ENCODE measurements around the gene SLC35F4. TPM values are rescaled to one million over a fixed set of nuclear protein-coding genes. Genes with fewer than 3 reads are reported as not detected.

Gene SLC35F4
- total RNA-seq, 4 donors from 2014 or later = 1.5 to 4.0 (median 1.6) TPM

- Histone ChIP-seq H3K9me3 (no peaks in the 10 kb centered on the region), H3K27me3 (no peaks in the 10 kb centered on the region), H3K27ac (no peak overlapping the region), H3K4me1 (peaks cover 12 to 20% of the 10 kb centered on the region in 2 donors), H3K4me3 (replicated peaks in 1 of 3) (no peak overlapping the region), H3K36me3 (no peaks in the 10 kb centered on the region)
- WGBS, 2 donors = 62 to 67% methylated on average over 5 of the region's 5 CpGs
- TF ChIP-seq POLR2A (IDR thresholded peaks at IDR 0.05) (no peak), CTCF (IDR thresholded peaks at IDR 0.05) (no peak)
- no peak for DNase-seq
- intact Hi-C loops (cut with DNase I) = no loop called here
Measured at GRCh38 chr14:57897144-57897748, 31.4 kb upstream of the SLC35F4 start.

DNA sequence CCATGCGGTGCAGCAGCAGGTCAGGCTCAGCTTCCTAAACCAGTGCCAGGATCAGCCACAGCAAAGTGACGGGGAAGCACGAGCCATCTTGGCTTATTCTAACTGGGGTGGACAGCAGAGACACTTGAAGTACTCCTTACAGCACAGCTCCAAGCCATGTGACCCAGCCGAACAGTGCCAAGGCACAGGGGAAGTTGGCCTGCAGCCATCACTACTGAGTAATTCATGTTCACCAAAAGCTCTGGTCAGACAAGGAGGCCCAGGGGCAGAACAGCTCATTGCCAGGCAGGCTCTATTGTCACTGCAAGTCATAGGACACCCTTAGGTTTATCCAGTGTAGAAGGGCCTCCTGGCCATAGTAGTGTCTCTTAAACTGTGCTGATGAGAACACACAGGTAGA lies 23.4 kb upstream of the SLC35F4 start:
- intact Hi-C loops (cut with DNase I) = no loop called here
- H3K36me3 ChIP-seq = no peaks in the 10 kb centered on the region
- no peaks in the 10 kb centered on the region for H3K9me3 ChIP-seq
- H3K4me1 ChIP-seq = peaks cover 13 to 14% of the 10 kb centered on the region in 2 donors
- DNase-seq = peak; percentile 98
- no peak for TF ChIP-seq POLR2A (IDR thresholded peaks at IDR 0.05)
- TF ChIP-seq CTCF (IDR thresholded peaks at IDR 0.05) = no peak
- H3K27ac ChIP-seq = peak overlapping the region; percentile 1 to 9 (median 8)
- no peak overlapping the region for H3K4me3 ChIP-seq (replicated peaks in 1 of 3)
- 4 to 25% methylated on average over 4 of the region's 4 CpGs for WGBS, 2 donors
- no peaks in the 10 kb centered on the region for H3K27me3 ChIP-seq

DNA sequence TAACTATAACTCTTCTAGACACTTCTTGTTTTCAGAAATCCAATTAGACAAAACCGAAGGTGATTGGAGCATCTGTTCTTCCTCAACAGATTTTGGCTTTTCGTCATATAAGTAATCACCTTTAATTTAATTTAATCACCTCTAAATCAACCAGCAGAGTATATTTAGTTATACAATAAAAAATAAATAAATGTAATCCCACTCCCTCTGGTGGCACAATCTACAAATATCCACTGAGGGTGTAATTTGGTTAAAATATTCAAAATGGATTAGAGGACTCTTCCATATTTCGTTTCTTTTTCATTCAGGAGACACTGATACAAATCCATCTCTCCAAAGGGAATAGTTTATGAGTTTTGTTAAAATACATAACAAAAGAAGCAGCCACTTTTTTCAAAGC lies 18.3 kb upstream of the SLC35F4 start:
- H3K9me3 ChIP-seq = no peaks in the 10 kb centered on the region
- H3K27ac ChIP-seq = no peak overlapping the region
- no peak for DNase-seq
- peaks cover 4 to 9% of the 10 kb centered on the region in 2 donors for H3K4me1 ChIP-seq
- intact Hi-C loops (cut with DNase I) = no loop called here
- WGBS, 2 donors = 76 to 81% methylated on average over 3 of the region's 3 CpGs
- H3K27me3 ChIP-seq = no peaks in the 10 kb centered on the region
- H3K4me3 ChIP-seq (replicated peaks in 1 of 3) = no peak overlapping the region
- H3K36me3 ChIP-seq = no peaks in the 10 kb centered on the region
- TF ChIP-seq CTCF (IDR thresholded peaks at IDR 0.05) (peak in 3 of 6 experiments; percentile 20 to 33 (median 26)), POLR2A (IDR thresholded peaks at IDR 0.05) (no peak)

- no peak for DNase-seq
- intact Hi-C loops (cut with DNase I) = no loop called here
- WGBS, 2 donors = 78 to 87% methylated on average over 7 of the region's 7 CpGs
- Histone ChIP-seq H3K36me3 (no peaks in the 10 kb centered on the region), H3K4me3 (replicated peaks in 1 of 3) (no peak overlapping the region), H3K27ac (no peak overlapping the region), H3K4me1 (peaks cover 0 to 5% of the 10 kb centered on the region in 2 donors), H3K9me3 (no peaks in the 10 kb centered on the region), H3K27me3 (no peaks in the 10 kb centered on the region)
- TF ChIP-seq POLR2A (IDR thresholded peaks at IDR 0.05) (no peak), CTCF (IDR thresholded peaks at IDR 0.05) (no peak)
Measured at GRCh38 chr14:57883061-57883460, 17.2 kb upstream of the SLC35F4 start.

DNA sequence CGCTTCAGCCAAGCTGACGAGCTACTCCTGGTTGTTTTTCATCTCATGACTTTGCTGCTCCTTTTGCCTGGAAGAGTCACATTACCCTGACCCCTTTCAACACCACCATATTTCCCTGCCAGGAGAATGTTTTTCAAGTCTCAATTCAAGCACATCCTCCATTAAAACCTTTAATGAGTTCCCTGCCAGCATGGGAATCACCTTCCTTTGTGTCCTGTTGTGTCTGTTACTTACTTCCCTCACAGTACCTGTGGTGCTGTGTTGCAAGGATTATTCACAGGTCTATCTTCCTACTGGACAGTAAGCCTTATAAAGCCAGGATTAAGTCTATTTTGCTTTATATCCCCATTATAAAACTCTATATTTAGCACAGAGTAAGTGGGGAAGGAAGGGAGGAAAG lies 13.6 kb upstream of the SLC35F4 start:
- H3K27me3 ChIP-seq = no peaks in the 10 kb centered on the region
- no peaks in the 10 kb centered on the region for H3K36me3 ChIP-seq
- WGBS, 2 donors = 81 to 87% methylated on average over 2 of the region's 2 CpGs
- TF ChIP-seq CTCF (IDR thresholded peaks at IDR 0.05) (no peak), POLR2A (IDR thresholded peaks at IDR 0.05) (no peak)
- H3K4me1 ChIP-seq = peaks cover 2 to 6% of the 10 kb centered on the region in 2 donors
- intact Hi-C loops (cut with DNase I) = loop anchor here (10.0 kb wide), 1 partner anchor 195 kb away; no protein-coding TSS in a partner anchor
- no peak overlapping the region for H3K27ac ChIP-seq
- DNase-seq = no peak
- no peak overlapping the region for H3K4me3 ChIP-seq (replicated peaks in 1 of 3)
- H3K9me3 ChIP-seq = no peaks in the 10 kb centered on the region

Measured in thyroid gland (tissue), 4 donors.